ENCODE data around the gene CFAP298.

CFAP298 gene

GRCh38 chr21:32599091-32599490, 13.1 kb downstream of the CFAP298 start:
- no peaks in the 10 kb centered on the region for H3K36me3 ChIP-seq (ENCODE audit: insufficient read depth, low read length)
- no peak overlapping the region for H3K27ac ChIP-seq (ENCODE audit: low read depth, low read length)
- no peaks in the 10 kb centered on the region for H3K79me2 ChIP-seq (ENCODE audit: control insufficient read depth, insufficient read depth, low read length, unreplicated experiment)
- H3K4me1 ChIP-seq (ENCODE audit: control insufficient read depth, insufficient read depth, low read length, unreplicated experiment), result peaks cover 10% of the 10 kb centered on the region
- H2AFZ ChIP-seq (ENCODE audit: low read length, unreplicated experiment), result no peak overlapping the region
- H3K27me3 ChIP-seq (ENCODE audit: insufficient read depth, low read length), result no peaks in the 10 kb centered on the region
- no peak overlapping the region for H3K4me3 ChIP-seq (ENCODE audit: low read depth, low read length)

GRCh38 chr21:32597205-32597604, 15.0 kb downstream of the CFAP298 start:
- H3K36me3 ChIP-seq (ENCODE audit: insufficient read depth, low read length), result no peaks in the 10 kb centered on the region
- peaks cover 10% of the 10 kb centered on the region for H3K4me1 ChIP-seq (ENCODE audit: control insufficient read depth, insufficient read depth, low read length, unreplicated experiment)
- no peaks in the 10 kb centered on the region for H3K27me3 ChIP-seq (ENCODE audit: insufficient read depth, low read length)
- H3K4me3 ChIP-seq (ENCODE audit: low read depth, low read length), result no peak overlapping the region
- H2AFZ ChIP-seq (ENCODE audit: low read length, unreplicated experiment), result no peak overlapping the region
- peak overlapping the region; percentile 55 for H3K27ac ChIP-seq (ENCODE audit: low read depth, low read length)
- H3K79me2 ChIP-seq (ENCODE audit: control insufficient read depth, insufficient read depth, low read length, unreplicated experiment), result no peaks in the 10 kb centered on the region

GRCh38 chr21:32595431-32595830, 16.7 kb downstream of the CFAP298 start:
- Histone ChIP-seq H2AFZ (ENCODE audit: low read length, unreplicated experiment) (no peak overlapping the region), H3K79me2 (ENCODE audit: control insufficient read depth, insufficient read depth, low read length, unreplicated experiment) (no peaks in the 10 kb centered on the region), H3K36me3 (ENCODE audit: insufficient read depth, low read length) (no peaks in the 10 kb centered on the region), H3K4me1 (ENCODE audit: control insufficient read depth, insufficient read depth, low read length, unreplicated experiment) (peaks cover 10% of the 10 kb centered on the region), H3K27me3 (ENCODE audit: insufficient read depth, low read length) (no peaks in the 10 kb centered on the region), H3K4me3 (ENCODE audit: low read depth, low read length) (no peak overlapping the region), H3K27ac (ENCODE audit: low read depth, low read length) (no peak overlapping the region)

GRCh38 chr21:32593690-32594089, 18.5 kb downstream of the CFAP298 start:
- H3K27me3 ChIP-seq (ENCODE audit: insufficient read depth, low read length), result no peaks in the 10 kb centered on the region
- H3K79me2 ChIP-seq (ENCODE audit: control insufficient read depth, insufficient read depth, low read length, unreplicated experiment), result no peaks in the 10 kb centered on the region
- no peaks in the 10 kb centered on the region for H3K36me3 ChIP-seq (ENCODE audit: insufficient read depth, low read length)
- no peak overlapping the region for H2AFZ ChIP-seq (ENCODE audit: low read length, unreplicated experiment)
- no peak overlapping the region for H3K4me3 ChIP-seq (ENCODE audit: low read depth, low read length)
- peaks cover 10% of the 10 kb centered on the region for H3K4me1 ChIP-seq (ENCODE audit: control insufficient read depth, insufficient read depth, low read length, unreplicated experiment)
- H3K27ac ChIP-seq (ENCODE audit: low read depth, low read length), result no peak overlapping the region

- Histone ChIP-seq H3K4me1 (ENCODE audit: control insufficient read depth, insufficient read depth, low read length, unreplicated experiment) (peaks cover 10% of the 10 kb centered on the region), H3K27me3 (ENCODE audit: insufficient read depth, low read length) (no peaks in the 10 kb centered on the region), H3K79me2 (ENCODE audit: control insufficient read depth, insufficient read depth, low read length, unreplicated experiment) (no peaks in the 10 kb centered on the region), H3K4me3 (ENCODE audit: low read depth, low read length) (no peak overlapping the region), H3K27ac (ENCODE audit: low read depth, low read length) (no peak overlapping the region), H2AFZ (ENCODE audit: low read length, unreplicated experiment) (no peak overlapping the region), H3K36me3 (ENCODE audit: insufficient read depth, low read length) (no peaks in the 10 kb centered on the region)
Measured at GRCh38 chr21:32592929-32593502, 19.2 kb downstream of the CFAP298 start.

- Histone ChIP-seq H2AFZ (ENCODE audit: low read length, unreplicated experiment) (no peak overlapping the region), H3K79me2 (ENCODE audit: control insufficient read depth, insufficient read depth, low read length, unreplicated experiment) (no peaks in the 10 kb centered on the region), H3K27ac (ENCODE audit: low read depth, low read length) (no peak overlapping the region), H3K27me3 (ENCODE audit: insufficient read depth, low read length) (peaks cover 11% of the 10 kb centered on the region; the same call in 1 of the 2 replicates), H3K4me1 (ENCODE audit: control insufficient read depth, insufficient read depth, low read length, unreplicated experiment) (no peaks in the 10 kb centered on the region), H3K4me3 (ENCODE audit: low read depth, low read length) (no peak overlapping the region), H3K36me3 (ENCODE audit: insufficient read depth, low read length) (no peaks in the 10 kb centered on the region)
Measured at GRCh38 chr21:32590130-32590529, 22.0 kb downstream of the CFAP298 start.

GRCh38 chr21:32587651-32588050, 24.5 kb downstream of the CFAP298 start:
- H3K4me3 ChIP-seq (ENCODE audit: low read depth, low read length), result no peak overlapping the region
- H3K27ac ChIP-seq (ENCODE audit: low read depth, low read length), result no peak overlapping the region
- H3K4me1 ChIP-seq (ENCODE audit: control insufficient read depth, insufficient read depth, low read length, unreplicated experiment), result no peaks in the 10 kb centered on the region
- H3K27me3 ChIP-seq (ENCODE audit: insufficient read depth, low read length), result peaks cover 12% of the 10 kb centered on the region; the same call in 1 of the 2 replicates
- H3K36me3 ChIP-seq (ENCODE audit: insufficient read depth, low read length), result no peaks in the 10 kb centered on the region
- no peak overlapping the region for H2AFZ ChIP-seq (ENCODE audit: low read length, unreplicated experiment)
- no peaks in the 10 kb centered on the region for H3K79me2 ChIP-seq (ENCODE audit: control insufficient read depth, insufficient read depth, low read length, unreplicated experiment)

GRCh38 chr21:32587120-32587519, 25.1 kb downstream of the CFAP298 start:
- H3K27me3 ChIP-seq (ENCODE audit: insufficient read depth, low read length), result peaks cover 12% of the 10 kb centered on the region; the same call in 1 of the 2 replicates
- no peaks in the 10 kb centered on the region for H3K36me3 ChIP-seq (ENCODE audit: insufficient read depth, low read length)
- H3K4me3 ChIP-seq (ENCODE audit: low read depth, low read length), result no peak overlapping the region
- no peak overlapping the region for H3K27ac ChIP-seq (ENCODE audit: low read depth, low read length)
- no peak overlapping the region for H2AFZ ChIP-seq (ENCODE audit: low read length, unreplicated experiment)
- no peaks in the 10 kb centered on the region for H3K4me1 ChIP-seq (ENCODE audit: control insufficient read depth, insufficient read depth, low read length, unreplicated experiment)
- H3K79me2 ChIP-seq (ENCODE audit: control insufficient read depth, insufficient read depth, low read length, unreplicated experiment), result no peaks in the 10 kb centered on the region

- H3K27ac ChIP-seq (ENCODE audit: low read depth, low read length), result no peak overlapping the region
- H3K27me3 ChIP-seq (ENCODE audit: insufficient read depth, low read length), result peaks cover 12% of the 10 kb centered on the region; the same call in 1 of the 2 replicates
- H3K4me3 ChIP-seq (ENCODE audit: low read depth, low read length), result no peak overlapping the region
- no peaks in the 10 kb centered on the region for H3K36me3 ChIP-seq (ENCODE audit: insufficient read depth, low read length)
- no peaks in the 10 kb centered on the region for H3K4me1 ChIP-seq (ENCODE audit: control insufficient read depth, insufficient read depth, low read length, unreplicated experiment)
- H3K79me2 ChIP-seq (ENCODE audit: control insufficient read depth, insufficient read depth, low read length, unreplicated experiment), result no peaks in the 10 kb centered on the region
- H2AFZ ChIP-seq (ENCODE audit: low read length, unreplicated experiment), result no peak overlapping the region
Measured at GRCh38 chr21:32585970-32586369, 26.2 kb downstream of the CFAP298 start.

- no peak within 1 kb of the TSS for H3K4me3 ChIP-seq (ENCODE audit: low read depth, low read length)
- H3K27me3 ChIP-seq (ENCODE audit: insufficient read depth, low read length), result peaks cover 12% of the 10 kb centered on the region; the same call in 1 of the 2 replicates
- H2AFZ ChIP-seq (ENCODE audit: low read length, unreplicated experiment), result no peak within 1 kb of the TSS
- H3K4me1 ChIP-seq (ENCODE audit: control insufficient read depth, insufficient read depth, low read length, unreplicated experiment), result no peaks in the 10 kb centered on the region
- H3K36me3 ChIP-seq (ENCODE audit: insufficient read depth, low read length), result no peaks in the 10 kb centered on the region
- H3K79me2 ChIP-seq (ENCODE audit: control insufficient read depth, insufficient read depth, low read length, unreplicated experiment), result no peaks in the 10 kb centered on the region
- no peak within 1 kb of the TSS for H3K27ac ChIP-seq (ENCODE audit: low read depth, low read length)
Measured at GRCh38 chr21:32585042-32585710, 27.0 kb downstream of the CFAP298 start, which contains the start of gene TCP10L. Gene TCP10L, minus strand, starts transcription at chr21:32585523. Its CDS starts 1,219 bp downstream, at chr21:32584304.

- Histone ChIP-seq H2AFZ (ENCODE audit: low read length, unreplicated experiment) (no peak overlapping the region), H3K27me3 (ENCODE audit: insufficient read depth, low read length) (peaks cover 17% of the 10 kb centered on the region)
Measured at GRCh38 chr21:32584472-32584871, 27.7 kb downstream of the CFAP298 start.

More at GRCh38 chr21:32584472-32584871, 27.7 kb downstream of the CFAP298 start:
- Histone ChIP-seq H3K27ac (ENCODE audit: low read depth, low read length) (no peak overlapping the region), H3K4me1 (ENCODE audit: control insufficient read depth, insufficient read depth, low read length, unreplicated experiment) (no peaks in the 10 kb centered on the region), H3K4me3 (ENCODE audit: low read depth, low read length) (no peak overlapping the region), H3K79me2 (ENCODE audit: control insufficient read depth, insufficient read depth, low read length, unreplicated experiment) (no peaks in the 10 kb centered on the region), H3K36me3 (ENCODE audit: insufficient read depth, low read length) (no peaks in the 10 kb centered on the region)

Data from ACC112 (cell line).